ENCODE data around the gene BEAN1.

Gene BEAN1

GRCh38 chr16:66427036-66427860 is at the start of gene BEAN1:
Gene BEAN1, plus strand, starts transcription at chr16:66427295. Its CDS starts 10,382 bp downstream, at chr16:66437677.
- DNase-seq, result peak; percentile 60

GRCh38 chr16:66377324-66377723 is 49.8 kb upstream of the BEAN1 start:
- DNase-seq, result no peak

GRCh38 chr16:66378741-66379570 is 48.1 kb upstream of the BEAN1 start:
- DNase-seq, result no peak

GRCh38 chr16:66379571-66379941 is 47.5 kb upstream of the BEAN1 start:
- DNase-seq, result no peak

GRCh38 chr16:66380421-66380820 is 46.7 kb upstream of the BEAN1 start:
- DNase-seq, result no peak

DNA sequence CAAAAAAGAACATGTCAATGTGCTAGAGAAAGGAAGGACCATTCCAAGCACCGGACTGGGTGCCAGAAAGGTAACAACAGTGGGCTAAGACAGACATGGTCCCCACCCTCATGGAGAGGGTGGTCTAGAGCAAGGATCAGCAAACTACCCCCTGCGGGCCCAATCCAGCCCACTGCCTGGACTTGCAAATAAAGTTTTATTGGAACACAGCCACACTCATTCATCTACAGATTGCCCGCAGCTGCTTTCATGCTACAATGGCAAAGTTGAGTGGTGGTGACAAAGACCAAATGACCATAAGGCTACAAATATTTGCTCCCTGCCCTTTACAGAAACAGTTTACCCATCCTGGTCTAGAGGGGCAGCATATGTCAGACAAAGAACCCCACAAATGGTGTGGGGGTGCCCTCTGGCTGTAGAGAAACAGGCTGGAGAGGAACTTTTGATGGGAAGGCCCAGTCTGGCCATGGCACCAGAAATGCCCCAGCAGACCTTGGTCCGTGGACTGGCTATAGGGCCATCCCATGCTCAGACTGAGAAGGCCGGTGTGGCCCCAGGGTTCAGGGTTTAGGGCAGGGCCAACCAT is 45.4 kb upstream of the BEAN1 start:
- DNase-seq, result no peak

DNA sequence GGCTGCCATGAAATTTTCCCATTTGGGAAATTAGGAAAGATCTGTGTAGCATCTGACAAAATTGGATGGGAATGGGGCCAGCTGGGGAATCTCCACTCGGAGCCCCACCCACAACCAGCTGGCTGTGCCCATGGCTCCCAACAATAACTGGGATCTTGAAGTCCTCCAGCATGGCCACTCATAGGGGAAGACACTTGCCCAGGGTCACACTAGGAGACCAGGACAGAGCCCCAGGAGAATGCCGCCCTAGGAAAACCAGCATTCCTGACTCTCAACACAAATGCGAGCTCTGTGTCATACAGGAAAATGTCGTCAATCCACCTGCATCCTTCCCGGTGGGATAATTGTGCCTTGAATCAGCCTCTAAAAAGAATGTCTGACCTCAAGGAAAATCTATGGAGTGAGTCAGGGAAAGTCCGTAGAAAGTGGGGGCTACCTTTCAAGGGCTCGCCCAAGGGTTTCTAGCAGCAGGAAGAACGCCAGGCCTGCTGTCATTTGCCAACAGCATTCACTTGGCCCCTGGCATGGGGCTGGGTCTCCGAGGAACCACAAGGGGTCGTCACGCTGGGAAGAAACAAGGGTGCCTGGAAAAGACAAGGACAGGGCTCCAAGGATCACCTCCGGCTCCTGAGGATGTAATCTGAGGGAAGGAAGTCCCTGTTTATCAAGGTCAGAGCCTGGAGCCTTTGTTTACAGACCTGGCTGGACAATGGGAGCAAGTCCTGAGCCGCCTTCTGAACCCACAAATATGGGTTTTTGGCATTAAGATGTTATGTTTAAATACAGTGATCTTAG is 44.7 kb upstream of the BEAN1 start:
- no peak for DNase-seq

GRCh38 chr16:66382966-66383299 is 44.2 kb upstream of the BEAN1 start:
- DNase-seq, result no peak

- DNase-seq, result no peak
Measured at GRCh38 chr16:66383551-66383950, 43.5 kb upstream of the BEAN1 start.

DNA sequence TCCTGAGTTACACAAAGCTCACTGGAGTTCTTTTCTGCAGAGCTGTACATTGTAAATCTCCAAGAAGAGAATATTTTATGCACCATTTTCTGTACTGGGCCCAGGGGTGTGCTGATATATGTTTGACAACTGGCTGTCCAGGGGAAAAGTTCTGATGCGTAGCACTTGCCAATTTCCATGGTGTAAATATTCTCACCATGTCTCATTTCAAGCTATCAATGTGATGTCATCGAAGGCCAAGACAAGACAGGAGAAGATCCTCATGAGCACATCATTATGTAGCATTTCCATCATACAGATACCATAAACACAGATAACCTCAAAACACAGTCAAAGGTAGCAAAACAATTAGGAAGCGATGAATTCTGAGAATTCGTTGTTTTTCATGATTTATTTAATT is 41.7 kb upstream of the BEAN1 start:
- DNase-seq, result no peak

DNA sequence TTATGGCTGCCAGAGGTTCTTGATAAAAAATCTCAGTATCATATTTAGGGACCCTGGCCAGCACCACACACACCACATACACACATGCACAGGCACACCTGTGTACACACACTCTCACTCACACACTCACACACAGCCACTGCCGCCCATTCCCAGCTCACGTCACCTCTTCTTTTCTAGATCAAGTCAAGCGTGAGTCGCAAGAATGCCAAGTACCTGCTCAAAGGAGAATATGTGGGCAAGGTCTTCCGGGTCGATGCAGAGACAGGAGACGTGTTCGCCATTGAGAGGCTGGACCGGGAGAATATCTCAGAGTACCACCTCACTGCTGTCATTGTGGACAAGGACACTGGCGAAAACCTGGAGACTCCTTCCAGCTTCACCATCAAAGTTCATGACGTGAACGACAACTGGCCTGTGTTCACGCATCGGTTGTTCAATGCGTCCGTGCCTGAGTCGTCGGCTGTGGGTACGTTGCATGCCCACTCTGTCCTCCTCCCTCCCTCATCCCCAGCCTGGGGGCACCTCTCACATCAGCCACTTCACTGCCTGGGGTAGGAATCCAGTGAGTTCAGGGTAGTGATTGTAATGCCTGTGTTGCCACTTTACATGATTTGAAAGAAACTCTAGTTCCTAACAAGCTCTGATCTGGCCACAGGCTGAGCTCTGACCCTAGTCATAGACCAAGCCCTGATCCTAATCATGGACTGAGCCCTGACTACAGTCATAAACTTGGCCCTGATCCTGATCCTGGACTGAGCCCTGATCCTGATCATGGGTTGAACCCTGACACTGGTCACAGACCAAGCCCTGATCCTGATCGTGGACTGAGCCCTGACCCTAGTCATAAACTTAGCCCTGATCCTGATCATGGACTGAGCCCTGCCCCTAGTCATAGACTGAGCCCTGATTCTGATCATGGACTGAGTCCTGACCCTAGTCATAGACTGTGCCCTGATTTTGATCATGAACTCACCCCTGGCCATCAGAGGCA is 40.2 kb upstream of the BEAN1 start:
- DNase-seq, result no peak

DNA sequence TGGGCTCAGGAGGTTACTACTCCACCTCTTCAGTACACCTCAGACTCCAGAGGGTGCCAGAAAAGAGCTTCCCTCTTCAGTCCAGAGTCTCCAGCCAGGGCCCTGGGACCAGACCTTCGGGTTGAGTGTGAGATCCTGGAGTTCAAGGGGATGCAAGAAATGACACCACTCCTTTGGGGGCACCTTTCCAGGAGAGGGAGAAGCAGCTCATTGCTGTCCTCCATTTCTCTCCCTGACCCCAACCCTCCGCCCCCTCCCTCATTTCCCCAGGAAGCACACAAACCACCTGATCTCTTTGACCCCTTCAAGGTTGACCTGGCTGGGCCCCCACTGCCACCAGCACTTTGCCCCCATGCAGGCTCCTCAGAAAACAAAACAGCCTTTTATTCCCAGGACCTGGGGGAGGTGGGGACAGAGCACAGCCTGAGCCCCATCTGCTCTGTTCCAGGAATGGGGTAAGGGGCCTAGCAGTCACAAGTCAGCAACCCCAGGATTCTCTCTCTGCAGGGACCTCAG is 39.2 kb upstream of the BEAN1 start:
- no peak for DNase-seq

- no peak for DNase-seq
Measured at GRCh38 chr16:66388350-66389139, 38.5 kb upstream of the BEAN1 start.

GRCh38 chr16:66389256-66390176 is 37.6 kb upstream of the BEAN1 start:
- DNase-seq, result no peak

DNA sequence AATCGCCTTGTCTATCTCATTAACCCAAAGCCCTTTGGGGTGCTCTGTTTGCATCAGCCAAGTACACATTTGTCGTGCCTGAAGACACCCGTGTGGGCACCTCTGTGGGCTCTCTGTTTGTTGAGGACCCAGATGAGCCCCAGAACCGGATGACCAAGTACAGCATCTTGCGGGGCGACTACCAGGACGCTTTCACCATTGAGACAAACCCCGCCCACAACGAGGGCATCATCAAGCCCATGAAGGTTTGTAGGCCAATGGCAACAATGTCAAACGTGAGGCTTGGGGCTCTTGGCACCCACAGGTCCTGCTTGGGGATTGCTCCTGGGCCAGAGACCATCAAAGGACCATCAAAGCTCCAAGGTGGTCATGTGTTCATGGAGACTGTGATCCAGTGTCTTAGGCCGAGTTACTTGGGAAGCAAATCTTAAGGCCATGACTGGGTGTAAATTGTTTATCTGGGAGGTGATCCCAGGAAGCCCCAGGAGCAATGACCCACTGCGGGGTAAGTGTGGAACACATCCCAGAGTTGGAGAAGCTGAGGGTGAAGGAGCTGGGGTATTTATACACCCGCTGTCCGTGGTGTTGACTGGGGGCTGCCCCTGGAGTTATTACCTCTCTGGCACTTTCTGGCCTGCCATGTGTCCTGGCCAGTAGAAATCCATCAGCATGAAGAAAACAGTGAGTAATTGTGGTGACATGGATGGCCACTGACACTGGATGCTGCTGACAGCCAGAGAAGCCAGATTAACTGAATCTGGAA is 36.6 kb upstream of the BEAN1 start:
- no peak for DNase-seq

DNA sequence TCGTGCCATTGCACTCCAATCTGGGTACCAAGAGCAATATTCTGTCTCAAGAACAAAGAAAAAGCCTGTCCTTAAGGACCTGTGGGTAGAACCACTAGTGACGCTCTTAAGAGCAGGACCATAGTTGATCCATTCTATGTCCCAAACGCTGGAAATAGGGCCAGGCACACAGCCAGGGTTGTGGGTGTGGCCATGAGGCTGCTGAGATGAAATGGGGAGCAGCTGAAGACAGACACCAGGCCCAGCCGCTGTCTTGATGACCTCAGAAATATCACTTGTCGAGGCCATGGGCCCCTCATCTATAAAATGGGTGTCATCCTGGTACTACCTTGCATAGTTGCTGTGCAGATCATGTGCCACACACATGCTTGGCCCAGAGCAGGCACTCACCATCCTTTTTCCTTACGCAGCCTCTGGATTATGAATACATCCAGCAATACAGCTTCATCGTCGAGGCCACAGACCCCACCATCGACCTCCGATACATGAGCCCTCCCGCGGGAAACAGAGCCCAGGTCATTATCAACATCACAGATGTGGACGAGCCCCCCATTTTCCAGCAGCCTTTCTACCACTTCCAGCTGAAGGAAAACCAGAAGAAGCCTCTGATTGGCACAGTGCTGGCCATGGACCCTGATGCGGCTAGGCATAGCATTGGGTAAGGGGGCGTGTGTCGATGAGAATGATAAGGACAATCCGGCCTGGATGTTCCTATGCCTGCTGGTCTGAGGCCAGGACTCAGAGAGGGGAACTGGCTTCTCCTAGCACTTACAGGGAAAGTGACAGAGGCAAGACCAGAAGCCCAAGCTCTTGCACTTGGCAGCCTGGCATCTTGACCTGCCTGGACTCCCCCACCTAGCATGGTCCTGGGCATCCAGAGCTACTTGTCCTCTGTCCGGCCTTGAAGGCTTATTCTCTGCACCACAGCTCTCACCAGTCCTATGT is 35.1 kb upstream of the BEAN1 start:
- DNase-seq, result no peak

DNA sequence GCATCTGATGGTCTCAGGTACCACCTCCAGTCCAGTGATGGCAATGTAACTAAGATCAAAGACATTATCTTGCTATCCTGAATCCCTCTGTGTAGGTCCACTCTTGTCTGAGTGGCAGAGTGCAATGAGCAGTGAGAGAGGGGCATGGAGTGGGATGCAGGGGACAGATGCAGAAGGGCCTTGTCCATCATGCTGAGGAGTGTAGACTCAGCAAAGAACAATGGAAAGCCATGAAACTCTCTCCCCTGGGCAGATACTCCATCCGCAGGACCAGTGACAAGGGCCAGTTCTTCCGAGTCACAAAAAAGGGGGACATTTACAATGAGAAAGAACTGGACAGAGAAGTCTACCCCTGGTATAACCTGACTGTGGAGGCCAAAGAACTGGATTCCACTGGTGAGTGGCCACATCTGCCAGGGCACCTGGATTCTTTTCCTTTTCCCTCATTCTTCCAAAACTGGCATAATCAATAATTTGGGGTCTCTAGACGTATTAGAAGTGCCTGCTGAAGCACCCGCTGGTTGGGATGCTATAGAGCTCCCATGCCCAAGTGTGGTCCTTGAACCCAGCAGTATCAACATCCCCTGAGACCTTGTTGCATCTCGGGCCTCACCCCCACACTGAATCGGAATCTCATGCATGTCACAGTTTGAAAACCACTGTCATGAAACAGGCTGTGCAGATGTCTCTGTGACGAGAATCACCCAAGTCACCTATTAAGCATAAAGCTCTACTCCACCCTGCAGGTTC is 31.1 kb upstream of the BEAN1 start:
- DNase-seq, result no peak
